ENCODE results near the gene CHRD. TPM values are rescaled to one million over a fixed set of nuclear protein-coding genes. Genes with fewer than 3 reads are reported as not detected.

CHRD gene
- total and polyA plus RNA-seq, 10 donors, result 5.2 to 26.5 (median 14.9) TPM

GRCh38 chr3:184417619-184418327, 37.9 kb downstream of the CHRD start:
- peak; percentile 91 for DNase-seq
- no peaks in the 10 kb centered on the region for H3K36me3 ChIP-seq
- peak; percentile 75 to 95 (median 90) for TF ChIP-seq CTCF (IDR thresholded peaks at IDR 0.05 in 8 of 11, conservative IDR thresholded peaks at IDR 0.05 in 3 of 11)
- TF ChIP-seq POLR2A (IDR thresholded peaks at IDR 0.05), result no peak
- TF ChIP-seq POLR2AphosphoS5 (IDR thresholded peaks at IDR 0.05), result peak; percentile 21 to 56 (median 35)
- H3K9me3 ChIP-seq, result no peaks in the 10 kb centered on the region
- peaks cover 0 to 6% (median 4%) of the 10 kb centered on the region in 6 donors for H3K4me1 ChIP-seq
- intact Hi-C loops (cut with DNase I; ENCODE audit: low total_unique reads), result loop anchor here (2.0 to 5.0 kb wide), 2 partner anchors 95 to 127 kb away; no protein-coding TSS in a partner anchor
- 25 to 37% (median 28%) methylated on average over 13 to 14 of the region's 14 CpGs for WGBS, 5 donors
- no peak overlapping the region for H3K27ac ChIP-seq
- no peaks in the 10 kb centered on the region for H3K27me3 ChIP-seq (replicated peaks in 1 of 7)
- no peak overlapping the region for H3K4me3 ChIP-seq

GRCh38 chr3:184419171-184419570, 39.3 kb downstream of the CHRD start:
- intact Hi-C loops (cut with DNase I; ENCODE audit: low total_unique reads), result loop anchor here (5.0 kb wide), 1 partner anchor 93 kb away; no protein-coding TSS in a partner anchor
- 70 to 86% (median 82%) methylated on average over 5 of the region's 5 CpGs for WGBS, 5 donors
- Histone ChIP-seq H3K27me3 (replicated peaks in 1 of 7) (no peaks in the 10 kb centered on the region), H3K4me1 (peaks cover 0 to 6% (median 4%) of the 10 kb centered on the region in 6 donors), H3K4me3 (no peak overlapping the region), H3K27ac (no peak overlapping the region), H3K9me3 (no peaks in the 10 kb centered on the region), H3K36me3 (no peaks in the 10 kb centered on the region)
- TF ChIP-seq POLR2AphosphoS5 (IDR thresholded peaks at IDR 0.05) (no peak), POLR2A (IDR thresholded peaks at IDR 0.05) (no peak), CTCF (IDR thresholded peaks at IDR 0.05 in 8 of 11, conservative IDR thresholded peaks at IDR 0.05 in 3 of 11) (no peak)
- no peak for DNase-seq

- Histone ChIP-seq H3K27me3 (replicated peaks in 1 of 7) (peaks cover 0 to 6% (median 0%) of the 10 kb centered on the region in 7 donors), H3K9me3 (no peaks in the 10 kb centered on the region), H3K27ac (no peak overlapping the region), H3K4me1 (no peaks in the 10 kb centered on the region), H3K36me3 (no peaks in the 10 kb centered on the region), H3K4me3 (no peak overlapping the region)
- DNase-seq, result no peak
- intact Hi-C loops (cut with DNase I; ENCODE audit: low total_unique reads), result no loop called here
- TF ChIP-seq CTCF (IDR thresholded peaks at IDR 0.05 in 8 of 11, conservative IDR thresholded peaks at IDR 0.05 in 3 of 11) (no peak), POLR2AphosphoS5 (IDR thresholded peaks at IDR 0.05) (no peak), POLR2A (IDR thresholded peaks at IDR 0.05) (no peak)
- 62 to 87% (median 76%) methylated on average over 3 of the region's 3 CpGs for WGBS, 5 donors
Observed at GRCh38 chr3:184423561-184423960, 43.7 kb downstream of the CHRD start.

- no peak overlapping the region for H3K27ac ChIP-seq
- intact Hi-C loops (cut with DNase I; ENCODE audit: low total_unique reads), result no loop called here
- DNase-seq, result no peak
- peaks cover 0 to 6% (median 0%) of the 10 kb centered on the region in 7 donors for H3K27me3 ChIP-seq (replicated peaks in 1 of 7)
- WGBS, 5 donors, result 81 to 91% (median 86%) methylated on average over 12 of the region's 12 CpGs
- no peaks in the 10 kb centered on the region for H3K36me3 ChIP-seq
- H3K4me3 ChIP-seq, result no peak overlapping the region
- H3K9me3 ChIP-seq, result no peaks in the 10 kb centered on the region
- H3K4me1 ChIP-seq, result no peaks in the 10 kb centered on the region
- no peak for TF ChIP-seq POLR2AphosphoS5 (IDR thresholded peaks at IDR 0.05)
Observed at GRCh38 chr3:184426691-184427141, 46.9 kb downstream of the CHRD start.
